ENCODE measurements around the gene HMCN2.
"Not testable (repeated sequence)": the region's sequence is repeated elsewhere in the genome, so short reads cannot be mapped to it uniquely, and the experiment has no call there.

Gene HMCN2

GRCh38 chr9:130391866-130392265 lies 126.3 kb downstream of the HMCN2 start:
- no peak for DNase-seq (ENCODE audit: low read depth)

GRCh38 chr9:130393681-130394071 lies 128.1 kb downstream of the HMCN2 start:
- no peak for DNase-seq (ENCODE audit: low read depth)

GRCh38 chr9:130394320-130394719 lies 128.8 kb downstream of the HMCN2 start:
- no peak for DNase-seq (ENCODE audit: low read depth)

GRCh38 chr9:130394814-130395470 lies 129.4 kb downstream of the HMCN2 start:
- no peak for DNase-seq (ENCODE audit: low read depth)

GRCh38 chr9:130395810-130396435 lies 130.4 kb downstream of the HMCN2 start:
- DNase-seq (ENCODE audit: low read depth) = no peak

GRCh38 chr9:130396581-130396980 lies 131.0 kb downstream of the HMCN2 start:
- no peak for DNase-seq (ENCODE audit: low read depth)

GRCh38 chr9:130398487-130399240 lies 133.1 kb downstream of the HMCN2 start:
- no peak for DNase-seq (ENCODE audit: low read depth)

- no peak for DNase-seq (ENCODE audit: low read depth)
Observed at GRCh38 chr9:130399768-130400167, 134.2 kb downstream of the HMCN2 start.

- no peak for DNase-seq (ENCODE audit: low read depth)
Observed at GRCh38 chr9:130400870-130401269, 135.3 kb downstream of the HMCN2 start.

GRCh38 chr9:130401742-130402141 lies 136.2 kb downstream of the HMCN2 start:
- not testable (repeated sequence) for DNase-seq (ENCODE audit: low read depth)

- DNase-seq (ENCODE audit: low read depth) = no peak
Observed at GRCh38 chr9:130402243-130402642, 136.7 kb downstream of the HMCN2 start.

- DNase-seq (ENCODE audit: low read depth) = no peak
Observed at GRCh38 chr9:130402645-130403440, 137.3 kb downstream of the HMCN2 start.

- no peak for DNase-seq (ENCODE audit: low read depth)
Observed at GRCh38 chr9:130405657-130406257, 140.2 kb downstream of the HMCN2 start.

GRCh38 chr9:130406278-130406895 lies 140.8 kb downstream of the HMCN2 start:
- no peak for DNase-seq (ENCODE audit: low read depth)

- DNase-seq (ENCODE audit: low read depth) = no peak
Observed at GRCh38 chr9:130407916-130408663, 142.5 kb downstream of the HMCN2 start.

- DNase-seq (ENCODE audit: low read depth) = no peak
Observed at GRCh38 chr9:130408669-130409068, 143.1 kb downstream of the HMCN2 start.

- no peak for DNase-seq (ENCODE audit: low read depth)
Observed at GRCh38 chr9:130409246-130409645, 143.7 kb downstream of the HMCN2 start.

- no peak for DNase-seq (ENCODE audit: low read depth)
Observed at GRCh38 chr9:130410443-130410842, 144.9 kb downstream of the HMCN2 start.

- no peak for DNase-seq (ENCODE audit: low read depth)
Observed at GRCh38 chr9:130411566-130411915, 146.0 kb downstream of the HMCN2 start.

- DNase-seq (ENCODE audit: low read depth) = no peak
Observed at GRCh38 chr9:130414081-130414731, 148.6 kb downstream of the HMCN2 start.

Measured in activated T-cell treated with anti-CD3 and anti-CD28 coated beads for 1 hour (primary cell).